ENCODE results near the gene TENM3. TPM values are rescaled to one million over a fixed set of nuclear protein-coding genes. Genes with fewer than 3 reads are reported as not detected.

Gene TENM3
- polyA plus RNA-seq, 1 donor, result 17.7 TPM

GRCh38 chr4:182411391-182411790, 168.2 kb downstream of the TENM3 start:
- no peak for DNase-seq

- no peak for DNase-seq
Measured at GRCh38 chr4:182413550-182413949, 170.3 kb downstream of the TENM3 start.

- no peak for DNase-seq
Measured at GRCh38 chr4:182415116-182415515, 171.9 kb downstream of the TENM3 start.

- DNase-seq, result no peak
Measured at GRCh38 chr4:182416067-182416466, 172.9 kb downstream of the TENM3 start.

- no peak for DNase-seq
Measured at GRCh38 chr4:182418054-182418734, 175.0 kb downstream of the TENM3 start.

GRCh38 chr4:182420189-182420588, 177.0 kb downstream of the TENM3 start:
- no peak for DNase-seq

- no peak for DNase-seq
Measured at GRCh38 chr4:182421753-182422152, 178.6 kb downstream of the TENM3 start.

- DNase-seq, result no peak
Measured at GRCh38 chr4:182425302-182425701, 182.1 kb downstream of the TENM3 start.

GRCh38 chr4:182426901-182427300, 183.7 kb downstream of the TENM3 start:
- no peak for DNase-seq

GRCh38 chr4:182427554-182427953, 184.4 kb downstream of the TENM3 start:
- DNase-seq, result peak; percentile 54

- no peak for DNase-seq
Measured at GRCh38 chr4:182429896-182430295, 186.7 kb downstream of the TENM3 start.

GRCh38 chr4:182432819-182433218, 189.6 kb downstream of the TENM3 start:
- no peak for DNase-seq

GRCh38 chr4:182434720-182435119, 191.5 kb downstream of the TENM3 start:
- no peak for DNase-seq

GRCh38 chr4:182435401-182435800, 192.2 kb downstream of the TENM3 start:
- DNase-seq, result no peak

GRCh38 chr4:182443070-182443469, 199.9 kb downstream of the TENM3 start:
- DNase-seq, result no peak

GRCh38 chr4:182447767-182448280, 204.6 kb downstream of the TENM3 start:
- no peak for DNase-seq

- peak; percentile 91 for DNase-seq
Measured at GRCh38 chr4:182448281-182449151, 205.3 kb downstream of the TENM3 start.

- peak; percentile 67 for DNase-seq
Measured at GRCh38 chr4:182449186-182449929, 206.2 kb downstream of the TENM3 start.

- DNase-seq, result peak; percentile 24
Measured at GRCh38 chr4:182449930-182450439, 206.8 kb downstream of the TENM3 start.

- DNase-seq, result no peak
Measured at GRCh38 chr4:182451441-182451840, 208.2 kb downstream of the TENM3 start.

- no peak for DNase-seq
Measured at GRCh38 chr4:182453830-182454229, 210.6 kb downstream of the TENM3 start.

- no peak for DNase-seq
Measured at GRCh38 chr4:182454440-182455013, 211.3 kb downstream of the TENM3 start.
